ENCODE results near the gene SIL1.
"Not testable (repeated sequence)": the region's sequence is repeated elsewhere in the genome, so short reads cannot be mapped to it uniquely, and the experiment has no call there.

SIL1 gene

GRCh38 chr5:139049780-139050179 is 148.4 kb downstream of the SIL1 start:
- H3K9ac ChIP-seq (ENCODE audit: low read depth, low read length), result no peak overlapping the region
- peaks cover 24% of the 10 kb centered on the region for H3K4me1 ChIP-seq (ENCODE audit: control insufficient read depth, insufficient read depth, low read length)
- no peaks in the 10 kb centered on the region for H3K27me3 ChIP-seq (ENCODE audit: control insufficient read depth, insufficient read depth, low read length)
- no peaks in the 10 kb centered on the region for H3K36me3 ChIP-seq (ENCODE audit: control insufficient read depth, insufficient read depth, low read length)
- no peak overlapping the region for H3K27ac ChIP-seq (ENCODE audit: low read depth, low read length)
- H3K4me3 ChIP-seq (ENCODE audit: low read depth, low read length), result no peak overlapping the region
- no peaks in the 10 kb centered on the region for H3K9me3 ChIP-seq (ENCODE audit: control insufficient read depth, insufficient read depth, low read length)

DNA sequence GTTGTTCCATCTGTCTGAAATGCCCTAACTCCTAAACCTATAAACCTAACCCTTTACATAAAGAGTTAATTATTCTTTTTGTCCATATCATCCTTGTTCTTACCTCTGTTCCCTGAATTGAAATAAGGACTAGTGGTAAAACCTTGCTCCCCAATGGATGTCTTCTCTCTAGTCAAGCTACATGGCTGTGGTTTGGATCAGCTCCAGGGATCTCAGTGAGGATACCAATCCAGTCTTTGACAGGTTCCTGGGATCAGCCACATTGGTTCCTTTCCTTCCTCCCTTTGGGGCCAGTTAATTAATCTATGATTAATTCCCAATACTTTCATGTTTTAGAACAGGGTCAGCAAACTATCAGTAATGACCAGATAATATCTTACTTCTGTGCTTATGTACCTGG is 151.6 kb downstream of the SIL1 start:
- no peak overlapping the region for H3K9ac ChIP-seq (ENCODE audit: low read depth, low read length)
- peaks cover 12% of the 10 kb centered on the region for H3K4me1 ChIP-seq (ENCODE audit: control insufficient read depth, insufficient read depth, low read length)
- no peaks in the 10 kb centered on the region for H3K36me3 ChIP-seq (ENCODE audit: control insufficient read depth, insufficient read depth, low read length)
- no peak overlapping the region for H3K4me3 ChIP-seq (ENCODE audit: low read depth, low read length)
- H3K27me3 ChIP-seq (ENCODE audit: control insufficient read depth, insufficient read depth, low read length), result no peaks in the 10 kb centered on the region
- no peak overlapping the region for H3K27ac ChIP-seq (ENCODE audit: low read depth, low read length)
- H3K9me3 ChIP-seq (ENCODE audit: control insufficient read depth, insufficient read depth, low read length), result no peaks in the 10 kb centered on the region

DNA sequence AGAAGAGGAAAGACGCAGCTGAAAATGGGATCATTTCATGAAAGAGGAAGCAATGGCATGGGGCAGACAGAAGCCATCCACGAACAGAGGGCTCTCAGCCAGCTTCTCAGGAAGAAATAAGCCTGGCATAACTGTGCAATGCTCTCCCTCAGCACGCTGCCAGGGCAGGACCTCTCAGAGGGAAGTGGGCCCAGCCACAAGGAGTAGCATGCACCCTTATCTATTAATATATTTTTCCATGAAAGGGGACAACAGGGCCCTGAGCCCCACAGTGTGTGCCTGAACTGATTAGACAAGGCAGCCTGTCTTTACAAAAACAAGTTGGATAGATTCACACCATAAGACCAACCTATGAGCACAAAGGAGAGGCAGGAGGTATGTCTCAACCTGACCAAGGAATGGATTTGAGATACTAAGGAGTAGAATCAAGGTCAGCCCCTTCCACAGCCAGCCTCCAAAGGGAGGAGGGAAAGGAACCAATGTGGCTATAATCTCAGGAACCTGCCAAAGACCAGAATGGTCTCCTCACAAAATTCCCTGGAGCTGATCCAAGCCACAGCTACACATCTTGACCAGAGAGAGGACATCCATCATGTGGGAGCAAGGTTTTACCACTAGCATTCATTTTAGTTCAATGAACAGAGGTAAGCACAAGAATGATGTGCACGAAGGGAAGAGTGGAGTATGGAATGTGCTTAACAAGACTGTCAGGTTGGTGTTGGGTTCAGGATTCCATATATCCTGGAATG is 154.8 kb downstream of the SIL1 start:
- H3K9me3 ChIP-seq (ENCODE audit: control insufficient read depth, insufficient read depth, low read length), result no peaks in the 10 kb centered on the region
- H3K27ac ChIP-seq (ENCODE audit: low read depth, low read length), result no peak overlapping the region
- H3K4me3 ChIP-seq (ENCODE audit: low read depth, low read length), result no peak overlapping the region
- no peak overlapping the region for H3K9ac ChIP-seq (ENCODE audit: low read depth, low read length)
- no peaks in the 10 kb centered on the region for H3K27me3 ChIP-seq (ENCODE audit: control insufficient read depth, insufficient read depth, low read length)
- no peaks in the 10 kb centered on the region for H3K4me1 ChIP-seq (ENCODE audit: control insufficient read depth, insufficient read depth, low read length)
- no peaks in the 10 kb centered on the region for H3K36me3 ChIP-seq (ENCODE audit: control insufficient read depth, insufficient read depth, low read length)

- Histone ChIP-seq H3K36me3 (ENCODE audit: control insufficient read depth, insufficient read depth, low read length) (no peaks in the 10 kb centered on the region), H3K27me3 (ENCODE audit: control insufficient read depth, insufficient read depth, low read length) (no peaks in the 10 kb centered on the region), H3K4me3 (ENCODE audit: low read depth, low read length) (no peak overlapping the region), H3K27ac (ENCODE audit: low read depth, low read length) (no peak overlapping the region), H3K9ac (ENCODE audit: low read depth, low read length) (no peak overlapping the region), H3K4me1 (ENCODE audit: control insufficient read depth, insufficient read depth, low read length) (no peaks in the 10 kb centered on the region), H3K9me3 (ENCODE audit: control insufficient read depth, insufficient read depth, low read length) (no peaks in the 10 kb centered on the region)
Measured at GRCh38 chr5:139040081-139040480, 158.1 kb downstream of the SIL1 start.

GRCh38 chr5:139038613-139039305 is 159.4 kb downstream of the SIL1 start:
- Histone ChIP-seq H3K4me3 (ENCODE audit: low read depth, low read length) (no peak overlapping the region), H3K27ac (ENCODE audit: low read depth, low read length) (no peak overlapping the region), H3K9ac (ENCODE audit: low read depth, low read length) (no peak overlapping the region), H3K36me3 (ENCODE audit: control insufficient read depth, insufficient read depth, low read length) (no peaks in the 10 kb centered on the region), H3K27me3 (ENCODE audit: control insufficient read depth, insufficient read depth, low read length) (no peaks in the 10 kb centered on the region), H3K9me3 (ENCODE audit: control insufficient read depth, insufficient read depth, low read length) (no peaks in the 10 kb centered on the region), H3K4me1 (ENCODE audit: control insufficient read depth, insufficient read depth, low read length) (no peaks in the 10 kb centered on the region)

GRCh38 chr5:139037732-139038131 is 160.4 kb downstream of the SIL1 start:
- H3K27me3 ChIP-seq (ENCODE audit: control insufficient read depth, insufficient read depth, low read length), result no peaks in the 10 kb centered on the region
- no peaks in the 10 kb centered on the region for H3K36me3 ChIP-seq (ENCODE audit: control insufficient read depth, insufficient read depth, low read length)
- no peak overlapping the region for H3K9ac ChIP-seq (ENCODE audit: low read depth, low read length)
- H3K27ac ChIP-seq (ENCODE audit: low read depth, low read length), result no peak overlapping the region
- no peaks in the 10 kb centered on the region for H3K4me1 ChIP-seq (ENCODE audit: control insufficient read depth, insufficient read depth, low read length)
- H3K9me3 ChIP-seq (ENCODE audit: control insufficient read depth, insufficient read depth, low read length), result no peaks in the 10 kb centered on the region
- no peak overlapping the region for H3K4me3 ChIP-seq (ENCODE audit: low read depth, low read length)

DNA sequence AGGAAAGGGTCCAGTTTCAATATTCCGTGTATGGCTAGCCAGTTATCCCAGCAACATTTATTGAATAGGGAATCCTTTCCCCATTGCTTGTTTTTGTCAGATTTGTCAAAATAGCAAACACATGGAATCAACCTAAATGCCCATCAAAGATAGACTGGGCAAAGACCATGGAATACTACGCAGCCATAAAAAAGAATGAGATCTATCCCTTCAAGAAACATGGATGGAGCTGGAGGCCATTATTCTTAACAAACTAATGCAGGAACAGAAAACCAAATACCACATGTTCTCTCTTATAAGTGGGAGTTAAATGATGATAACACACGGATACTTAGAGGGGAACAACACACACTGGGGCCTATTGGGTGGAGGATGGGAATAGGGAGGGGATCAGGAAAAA is 161.8 kb downstream of the SIL1 start:
- H3K27me3 ChIP-seq (ENCODE audit: control insufficient read depth, insufficient read depth, low read length); H3K4me1 ChIP-seq (ENCODE audit: control insufficient read depth, insufficient read depth, low read length); H3K4me3 ChIP-seq (ENCODE audit: low read depth, low read length); H3K9ac ChIP-seq (ENCODE audit: low read depth, low read length); H3K36me3 ChIP-seq (ENCODE audit: control insufficient read depth, insufficient read depth, low read length); H3K9me3 ChIP-seq (ENCODE audit: control insufficient read depth, insufficient read depth, low read length); H3K27ac ChIP-seq (ENCODE audit: low read depth, low read length): not testable (repeated sequence)

GRCh38 chr5:139027150-139027549 is 171.0 kb downstream of the SIL1 start:
- Histone ChIP-seq H3K4me1 (ENCODE audit: control insufficient read depth, insufficient read depth, low read length) (no peaks in the 10 kb centered on the region), H3K27ac (ENCODE audit: low read depth, low read length) (no peak overlapping the region)

DNA sequence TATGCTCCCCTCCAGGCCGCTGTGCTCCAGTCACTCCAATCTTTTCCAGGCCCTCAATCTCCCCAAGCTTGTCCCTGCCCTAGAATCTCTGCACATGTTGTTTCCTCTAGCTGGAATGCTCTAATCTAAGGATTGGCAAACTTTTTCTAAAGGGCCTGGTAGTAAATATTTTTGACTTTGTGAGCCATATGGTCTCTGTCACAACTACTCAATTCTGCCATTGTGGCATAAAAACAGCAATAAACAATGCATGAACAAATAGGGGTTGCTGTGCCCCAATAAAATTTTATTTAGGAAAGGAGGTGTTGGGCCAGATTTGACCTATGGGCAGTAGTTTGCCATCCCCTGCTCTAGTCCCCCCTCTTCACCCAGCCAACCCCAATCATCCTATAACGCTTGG is 172.5 kb downstream of the SIL1 start:
- Histone ChIP-seq H3K27me3 (ENCODE audit: control insufficient read depth, insufficient read depth, low read length) (no peaks in the 10 kb centered on the region), H3K9ac (ENCODE audit: low read depth, low read length) (no peak overlapping the region), H3K4me1 (ENCODE audit: control insufficient read depth, insufficient read depth, low read length) (no peaks in the 10 kb centered on the region), H3K4me3 (ENCODE audit: low read depth, low read length) (no peak overlapping the region), H3K9me3 (ENCODE audit: control insufficient read depth, insufficient read depth, low read length) (no peaks in the 10 kb centered on the region), H3K27ac (ENCODE audit: low read depth, low read length) (no peak overlapping the region), H3K36me3 (ENCODE audit: control insufficient read depth, insufficient read depth, low read length) (no peaks in the 10 kb centered on the region)

More at GRCh38 chr5:139027150-139027549, 171.0 kb downstream of the SIL1 start:
- Histone ChIP-seq H3K4me3 (ENCODE audit: low read depth, low read length) (no peak overlapping the region), H3K27me3 (ENCODE audit: control insufficient read depth, insufficient read depth, low read length) (no peaks in the 10 kb centered on the region), H3K36me3 (ENCODE audit: control insufficient read depth, insufficient read depth, low read length) (no peaks in the 10 kb centered on the region), H3K9ac (ENCODE audit: low read depth, low read length) (no peak overlapping the region), H3K9me3 (ENCODE audit: control insufficient read depth, insufficient read depth, low read length) (no peaks in the 10 kb centered on the region)

DNA sequence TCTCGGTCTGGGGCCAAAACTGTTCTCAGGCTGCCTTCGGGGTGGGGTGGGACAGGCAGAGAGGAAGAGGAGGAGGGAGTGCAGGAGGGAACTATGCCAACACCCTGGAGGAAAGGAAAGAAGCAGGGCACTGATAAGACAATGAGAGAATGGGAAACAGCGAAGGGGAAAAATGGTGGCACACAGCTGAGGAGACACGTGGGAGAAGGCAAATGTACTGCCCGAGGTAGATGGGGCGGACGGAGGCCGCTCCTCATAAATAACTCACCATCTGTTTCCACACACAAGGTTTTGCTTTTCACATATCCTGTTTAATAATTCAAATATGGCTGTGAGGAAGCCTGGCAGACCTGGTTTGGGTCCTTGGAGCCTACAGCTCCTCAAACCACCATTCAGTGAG is 174.9 kb downstream of the SIL1 start:
- no peaks in the 10 kb centered on the region for H3K27me3 ChIP-seq (ENCODE audit: control insufficient read depth, insufficient read depth, low read length)
- H3K4me1 ChIP-seq (ENCODE audit: control insufficient read depth, insufficient read depth, low read length), result no peaks in the 10 kb centered on the region
- no peak overlapping the region for H3K27ac ChIP-seq (ENCODE audit: low read depth, low read length)
- no peaks in the 10 kb centered on the region for H3K36me3 ChIP-seq (ENCODE audit: control insufficient read depth, insufficient read depth, low read length)
- no peaks in the 10 kb centered on the region for H3K9me3 ChIP-seq (ENCODE audit: control insufficient read depth, insufficient read depth, low read length)
- no peak overlapping the region for H3K4me3 ChIP-seq (ENCODE audit: low read depth, low read length)
- H3K9ac ChIP-seq (ENCODE audit: low read depth, low read length), result no peak overlapping the region

GRCh38 chr5:139022528-139022927 is 175.6 kb downstream of the SIL1 start:
- Histone ChIP-seq H3K9ac (ENCODE audit: low read depth, low read length) (no peak overlapping the region), H3K9me3 (ENCODE audit: control insufficient read depth, insufficient read depth, low read length) (no peaks in the 10 kb centered on the region), H3K27ac (ENCODE audit: low read depth, low read length) (no peak overlapping the region), H3K27me3 (ENCODE audit: control insufficient read depth, insufficient read depth, low read length) (no peaks in the 10 kb centered on the region), H3K4me1 (ENCODE audit: control insufficient read depth, insufficient read depth, low read length) (no peaks in the 10 kb centered on the region), H3K4me3 (ENCODE audit: low read depth, low read length) (no peak overlapping the region), H3K36me3 (ENCODE audit: control insufficient read depth, insufficient read depth, low read length) (no peaks in the 10 kb centered on the region)

Data from HUES48 (cell line).